GM12865 (cell line): ENCODE results near the gene OGFOD1.

ENCODE experiments used
- DNase-seq: peaks from one replicate; pipeline ENCODE4 v3.0.0; 2010; ENCODE audit warnings: low read depth
- H3K4me3 ChIP-seq: 2 replicates; pipeline ENCODE4 v1.5.1; 2011; ENCODE audit warnings: mild to moderate bottlenecking, low read depth, low read length, control low read depth
- TF ChIP-seq, protein P1 (sequence below): IDR thresholded peaks from 2 replicates; pipeline ENCODE4 v1.5.1; 2011; ENCODE audit warnings: low read length, control low read depth, low read depth, inconsistent platforms; ENCODE audit not compliant: insufficient read depth; ENCODE audit errors: missing control alignments

Gene OGFOD1

GRCh38 chr16:56468800-56469199, 17.4 kb downstream of the OGFOD1 start:
- TF ChIP-seq, protein P1, sequence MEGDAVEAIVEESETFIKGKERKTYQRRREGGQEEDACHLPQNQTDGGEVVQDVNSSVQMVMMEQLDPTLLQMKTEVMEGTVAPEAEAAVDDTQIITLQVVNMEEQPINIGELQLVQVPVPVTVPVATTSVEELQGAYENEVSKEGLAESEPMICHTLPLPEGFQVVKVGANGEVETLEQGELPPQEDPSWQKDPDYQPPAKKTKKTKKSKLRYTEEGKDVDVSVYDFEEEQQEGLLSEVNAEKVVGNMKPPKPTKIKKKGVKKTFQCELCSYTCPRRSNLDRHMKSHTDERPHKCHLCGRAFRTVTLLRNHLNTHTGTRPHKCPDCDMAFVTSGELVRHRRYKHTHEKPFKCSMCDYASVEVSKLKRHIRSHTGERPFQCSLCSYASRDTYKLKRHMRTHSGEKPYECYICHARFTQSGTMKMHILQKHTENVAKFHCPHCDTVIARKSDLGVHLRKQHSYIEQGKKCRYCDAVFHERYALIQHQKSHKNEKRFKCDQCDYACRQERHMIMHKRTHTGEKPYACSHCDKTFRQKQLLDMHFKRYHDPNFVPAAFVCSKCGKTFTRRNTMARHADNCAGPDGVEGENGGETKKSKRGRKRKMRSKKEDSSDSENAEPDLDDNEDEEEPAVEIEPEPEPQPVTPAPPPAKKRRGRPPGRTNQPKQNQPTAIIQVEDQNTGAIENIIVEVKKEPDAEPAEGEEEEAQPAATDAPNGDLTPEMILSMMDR: no peak
- H3K4me3 ChIP-seq: no peak overlapping the region
- no peak for DNase-seq

GRCh38 chr16:56469748-56470147, 18.4 kb downstream of the OGFOD1 start:
- TF ChIP-seq, protein P1: no peak
- H3K4me3 ChIP-seq: no peak overlapping the region
- no peak for DNase-seq

DNA sequence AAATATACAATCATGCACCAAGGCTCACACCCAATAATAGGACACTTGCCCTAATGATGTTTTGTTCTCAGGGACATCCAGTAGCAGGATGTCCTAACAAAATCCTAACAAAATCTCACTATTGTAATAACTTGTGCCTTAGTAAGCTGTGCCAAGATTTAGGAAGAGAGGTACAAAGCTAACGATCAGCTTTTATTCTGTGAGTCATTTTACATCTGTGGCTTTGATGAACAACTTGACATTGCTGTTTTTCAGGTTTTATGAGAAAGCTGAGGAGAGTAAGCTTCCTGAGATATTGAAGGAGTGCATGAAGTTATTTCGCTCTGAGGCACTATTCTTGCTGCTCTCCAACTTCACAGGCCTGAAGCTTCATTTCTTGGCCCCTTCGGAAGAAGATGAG, 18.9 kb downstream of the OGFOD1 start:
- TF ChIP-seq, protein P1: no peak
- no peak for DNase-seq

DNA sequence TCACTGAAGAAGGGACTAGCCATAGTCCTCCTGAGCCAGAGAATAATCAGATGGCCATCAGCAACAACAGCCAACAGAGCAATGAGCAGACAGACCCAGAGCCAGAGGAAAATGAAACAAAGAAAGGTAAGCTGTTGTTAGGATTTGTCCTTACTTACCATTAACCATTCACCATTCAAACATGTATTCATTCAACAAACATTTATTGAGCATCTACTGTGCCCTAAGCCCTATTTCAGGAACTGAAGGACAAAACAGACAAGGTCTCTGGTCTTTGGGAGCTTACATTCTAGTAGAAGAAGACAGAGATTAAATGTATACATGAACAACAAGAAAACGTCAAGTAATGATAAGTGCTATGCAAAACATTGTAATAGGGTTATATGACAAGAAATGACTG, 19.3 kb downstream of the OGFOD1 start:
- TF ChIP-seq, protein P1: no peak
- no peak overlapping the region for H3K4me3 ChIP-seq
- DNase-seq: no peak

More for the DNA sequence above, 18.9 kb downstream of the OGFOD1 start:
- no peak overlapping the region for H3K4me3 ChIP-seq

DNA sequence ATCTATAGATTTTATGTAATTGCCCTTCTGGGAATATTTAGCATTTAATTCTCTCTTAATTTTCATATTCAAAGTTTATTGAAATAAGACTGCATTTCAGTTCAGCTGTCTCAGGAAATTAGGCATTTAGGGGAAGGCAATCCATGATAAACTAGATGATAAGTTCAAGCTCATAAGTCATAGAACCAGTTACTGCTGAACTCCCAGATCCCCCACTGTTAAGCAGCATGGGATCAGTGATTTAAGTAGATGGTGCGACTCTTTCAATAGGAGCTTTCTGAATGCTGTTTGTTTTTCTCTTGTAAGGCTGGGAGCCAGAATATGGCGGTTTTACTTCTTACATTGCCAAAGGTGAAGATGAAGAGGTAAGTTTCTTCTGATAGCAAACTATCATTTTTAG, 23.8 kb downstream of the OGFOD1 start:
- H3K4me3 ChIP-seq: no peak overlapping the region
- no peak for DNase-seq
- TF ChIP-seq, protein P1: no peak

GRCh38 chr16:56477096-56477878, 25.9 kb downstream of the OGFOD1 start:
- TF ChIP-seq, protein P1: no peak
- DNase-seq: no peak
- H3K4me3 ChIP-seq: no peak overlapping the region
